GM21526 (cell line): ENCODE measurements around the gene RSRC1.
"Not testable (repeated sequence)": the region's sequence is repeated elsewhere in the genome, so short reads cannot be mapped to it uniquely, and the experiment has no call there.

Experiments used
- ATAC-seq: cut with Tn5 transposase; IDR thresholded peaks from one replicate; pipeline ENCODE4 v1.9.1; 2021; ENCODE audit warnings: moderate library complexity; ENCODE audit not compliant: unreplicated experiment, low FRiP score

RSRC1 gene

DNA sequence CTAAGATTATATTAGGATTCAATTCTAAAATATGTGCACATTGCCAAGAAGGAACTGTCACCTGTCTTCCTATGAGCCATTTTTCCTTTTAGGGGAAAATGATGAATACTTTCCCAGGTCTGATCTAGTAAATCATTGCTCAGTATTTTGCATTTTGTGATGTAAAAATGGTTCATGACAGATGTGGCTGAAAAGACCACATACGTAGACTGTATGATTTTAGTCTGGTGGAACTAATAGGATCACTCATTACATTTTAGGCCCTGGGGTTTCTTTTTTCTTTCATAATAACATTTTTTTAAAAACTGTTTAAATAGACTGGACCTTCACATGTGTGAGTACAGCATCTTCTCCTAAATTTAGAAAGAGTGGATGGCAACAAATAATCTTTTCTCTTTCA, 259.4 kb downstream of the RSRC1 start:
- no peak for ATAC-seq

DNA sequence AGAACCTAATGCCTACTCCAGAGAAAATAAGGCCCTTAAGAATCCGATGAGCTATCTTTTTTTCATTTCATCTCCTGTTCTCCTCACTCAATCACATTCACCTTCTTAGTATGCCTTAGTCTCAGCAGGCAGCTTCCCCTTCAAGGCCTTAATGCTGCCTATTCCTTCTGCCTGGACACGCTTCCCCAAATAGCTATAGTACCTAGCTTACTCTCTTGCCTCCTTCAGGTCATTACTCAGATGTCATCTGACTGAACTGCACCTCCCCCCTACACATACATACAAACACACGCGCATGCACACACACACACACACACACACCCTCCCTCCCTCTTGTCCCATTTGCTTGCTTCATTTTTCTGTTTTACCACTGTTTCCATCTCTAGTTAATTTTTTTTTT, 269.6 kb downstream of the RSRC1 start:
- no peak for ATAC-seq

DNA sequence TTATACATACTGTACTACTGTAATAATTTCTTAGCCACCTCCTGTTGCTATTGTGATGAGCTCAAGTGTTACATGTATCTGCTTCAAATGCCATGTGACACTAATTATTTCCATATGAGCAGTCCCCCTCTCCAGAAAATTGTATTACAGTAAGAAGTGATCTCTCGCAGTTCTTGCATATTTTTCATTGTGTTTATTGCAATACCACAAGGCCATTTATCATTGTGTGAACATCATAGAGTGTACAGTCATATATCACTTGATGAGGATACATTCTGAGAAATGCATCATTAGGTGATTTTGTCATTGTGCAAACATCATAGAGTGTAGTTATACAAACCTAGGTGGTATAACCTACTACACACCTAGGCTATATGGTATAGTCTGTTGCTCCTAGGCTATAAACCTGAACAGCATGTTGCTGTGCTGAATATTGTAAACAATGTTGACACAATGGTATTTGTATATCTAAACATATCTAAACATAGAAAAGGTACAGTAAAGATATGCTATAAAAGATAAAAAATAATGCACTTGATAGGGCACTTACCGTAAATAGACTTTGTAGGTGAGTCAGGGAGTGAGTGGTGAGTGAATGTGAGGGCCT, 271.5 kb downstream of the RSRC1 start:
- no peak for ATAC-seq

DNA sequence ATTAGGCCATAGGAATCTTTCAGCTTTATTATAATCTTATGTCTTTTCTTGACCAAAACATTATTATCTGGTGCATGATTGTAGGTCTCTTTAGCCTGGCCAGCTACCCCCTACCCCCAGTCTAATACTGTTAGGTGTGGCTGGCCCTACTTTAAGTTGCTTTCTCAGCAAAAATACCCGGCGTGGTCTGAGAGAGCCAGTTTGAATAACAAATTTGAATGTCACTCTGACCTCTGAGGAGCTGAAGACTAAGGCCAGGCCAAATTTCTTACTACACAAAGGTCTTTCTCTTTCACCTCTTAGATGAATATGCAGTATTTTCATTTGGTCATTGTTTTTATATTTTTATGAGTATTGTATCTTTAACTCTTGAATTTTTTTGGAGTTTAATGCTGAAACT, 272.6 kb downstream of the RSRC1 start:
- ATAC-seq, result no peak

DNA sequence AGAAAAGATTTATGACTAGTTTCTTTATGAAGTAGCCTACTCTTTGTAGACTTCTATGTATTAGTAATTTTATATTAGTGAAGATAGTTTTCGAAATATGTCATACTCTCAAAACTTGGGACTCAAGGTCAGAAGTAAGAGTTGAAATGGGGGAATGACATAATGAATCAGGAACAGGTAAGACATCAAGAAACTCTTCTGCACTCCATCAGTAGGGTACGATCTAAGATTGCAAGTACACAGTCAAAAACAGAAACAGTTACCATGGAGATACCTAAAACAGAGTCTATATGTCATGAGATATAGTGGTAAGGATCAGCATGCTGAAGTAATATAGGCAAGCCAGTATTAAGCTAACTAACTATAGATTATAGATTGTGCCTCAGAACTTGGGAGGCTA, 274.1 kb downstream of the RSRC1 start:
- ATAC-seq, result peak; percentile 81

DNA sequence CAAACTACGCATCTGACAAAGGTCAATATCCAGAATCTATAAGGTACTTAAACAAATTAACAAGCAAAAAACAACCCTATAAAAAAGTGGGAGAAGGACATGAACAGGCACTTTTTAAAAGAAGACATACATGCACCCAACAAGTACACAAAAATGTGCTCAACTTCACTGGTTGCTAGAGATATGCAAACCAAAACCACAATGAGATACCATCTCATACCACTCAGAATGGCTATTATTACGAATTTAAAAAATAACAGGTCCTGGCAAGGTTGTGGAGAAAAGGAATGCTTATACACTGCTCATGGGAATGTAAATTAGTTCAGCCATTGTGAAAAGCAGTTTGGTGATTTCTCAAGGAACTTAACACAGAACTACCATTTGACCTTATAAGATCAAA, 285.5 kb downstream of the RSRC1 start:
- ATAC-seq, result no peak

DNA sequence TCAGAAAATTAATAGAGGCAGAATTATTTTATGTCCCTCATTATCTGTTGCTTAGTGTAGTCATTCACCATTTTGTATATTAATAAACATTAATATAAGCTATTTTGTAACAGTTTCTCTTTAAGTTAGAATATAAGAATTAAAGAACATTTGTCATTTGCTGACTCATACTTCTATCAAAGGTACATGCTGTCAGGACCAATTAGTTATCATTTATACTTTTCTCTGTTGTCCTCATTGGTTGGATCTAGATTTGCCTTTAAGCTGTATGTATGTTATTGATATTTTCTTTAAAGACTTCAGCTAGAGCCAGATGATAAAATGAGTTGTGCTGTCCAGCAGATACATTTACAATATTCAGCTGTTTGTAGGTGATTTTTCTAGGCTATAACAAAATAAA, 292.7 kb downstream of the RSRC1 start:
- no peak for ATAC-seq

DNA sequence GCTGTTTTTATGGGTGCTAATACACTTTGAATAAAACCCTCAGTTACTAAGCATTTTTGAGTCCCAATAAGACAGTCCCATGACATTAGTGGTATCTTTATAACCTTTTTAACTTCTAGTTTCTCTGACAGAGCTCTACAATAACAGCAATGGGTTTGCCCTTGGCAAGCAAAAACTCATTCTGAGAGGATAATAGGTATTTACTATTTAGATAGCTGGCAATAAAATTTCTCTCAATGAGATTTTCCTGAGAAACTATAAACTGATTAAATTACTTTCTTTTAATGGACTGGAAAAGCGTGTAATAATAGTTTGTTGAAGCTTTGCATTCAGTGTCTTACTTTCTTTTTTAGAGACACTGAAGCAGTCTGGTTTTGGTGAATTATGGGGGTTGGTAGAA, 293.1 kb downstream of the RSRC1 start:
- ATAC-seq, result no peak

DNA sequence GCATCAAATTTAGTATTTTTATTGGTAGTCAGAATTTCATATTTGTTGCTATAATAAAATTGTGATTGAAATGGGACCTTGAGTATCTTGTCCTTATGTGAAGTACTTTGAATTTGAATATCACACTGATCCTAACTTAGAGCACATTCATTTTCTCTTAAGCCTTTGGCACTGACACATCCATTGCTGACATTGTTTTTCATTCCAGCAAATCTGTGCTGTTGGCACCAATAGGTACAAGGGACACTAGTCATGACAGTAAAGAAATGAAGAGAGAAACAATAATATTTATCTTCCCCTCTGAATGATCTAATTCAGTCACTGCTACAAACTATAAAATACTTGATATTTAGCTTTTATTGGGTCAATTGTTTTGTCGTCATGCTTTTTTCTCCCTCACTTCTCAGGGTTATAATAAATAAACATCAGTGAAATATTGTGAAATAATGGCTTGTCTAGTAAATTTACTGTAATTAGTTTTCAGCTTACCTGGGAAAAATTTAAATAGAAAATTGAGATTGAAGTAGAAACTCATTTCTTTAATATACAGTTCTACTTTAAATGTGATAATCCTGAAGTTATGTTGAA, 294.3 kb downstream of the RSRC1 start:
- ATAC-seq, result no peak

DNA sequence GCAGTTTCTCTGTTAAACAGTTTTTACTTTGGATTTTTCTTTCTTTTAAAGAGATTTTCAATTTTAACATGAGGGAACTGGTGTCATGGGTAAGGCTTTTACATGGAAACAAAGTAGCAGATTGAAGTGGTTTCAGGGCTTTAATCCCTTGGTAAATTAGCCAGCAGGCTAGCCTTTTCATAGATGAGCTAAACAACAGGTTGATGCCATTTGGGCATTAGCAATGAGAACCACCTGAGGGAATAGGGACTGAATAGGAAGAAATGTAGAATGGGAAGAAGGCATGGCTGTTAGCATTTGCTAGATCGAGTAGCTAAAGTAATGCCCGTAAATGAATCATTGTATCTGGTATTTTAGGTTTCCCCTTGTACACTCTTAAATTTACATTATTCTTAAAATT, 295.6 kb downstream of the RSRC1 start:
- no peak for ATAC-seq

DNA sequence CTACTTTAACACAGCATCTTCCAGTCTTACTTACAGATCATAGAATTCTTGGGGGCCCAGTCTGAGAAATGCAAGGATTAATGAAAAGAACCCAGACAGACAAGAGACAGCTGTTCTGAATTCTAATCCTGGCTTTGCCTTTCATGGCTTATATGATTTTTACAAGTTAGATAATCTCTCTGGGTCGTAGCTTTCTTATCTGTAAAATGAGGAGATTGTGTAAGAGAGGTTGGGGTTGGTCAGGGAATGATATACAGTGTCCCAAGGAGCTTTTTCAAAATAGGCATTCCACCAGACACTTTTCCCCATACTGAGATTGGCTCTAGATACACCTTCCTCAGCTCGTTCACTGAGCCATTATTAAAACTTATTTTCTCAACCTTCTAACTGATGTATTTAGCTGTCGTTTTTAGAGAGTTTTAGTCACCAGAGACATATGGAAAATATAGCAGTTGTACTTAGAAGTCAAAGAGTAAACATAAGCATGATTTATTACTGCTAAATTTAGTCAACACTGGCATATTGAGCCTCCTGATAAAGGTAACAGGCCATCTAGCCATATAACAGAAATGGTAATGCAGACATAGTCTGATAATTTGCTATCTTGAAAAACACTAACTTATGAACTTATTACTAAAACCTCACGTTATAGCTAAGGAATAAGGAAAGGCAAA, 298.1 kb downstream of the RSRC1 start:
- ATAC-seq, result no peak

DNA sequence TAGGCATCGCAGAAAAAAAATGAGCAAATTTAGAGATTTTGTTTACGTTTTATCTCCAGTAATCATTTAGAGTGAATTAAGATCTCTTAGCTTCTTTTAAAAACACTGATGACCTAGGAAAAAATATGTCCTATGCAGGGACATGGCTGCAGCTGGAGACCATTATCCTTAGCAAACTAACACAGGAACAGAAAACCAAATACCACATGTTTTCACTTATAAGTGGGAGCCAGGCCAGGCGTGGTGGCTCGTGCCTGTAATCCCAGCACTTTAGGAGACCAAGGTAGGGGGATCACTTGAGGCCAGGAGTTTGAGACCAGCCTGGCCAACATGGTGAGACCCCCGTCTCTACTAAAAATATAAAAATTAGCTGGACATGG, 298.6 kb downstream of the RSRC1 start:
- not testable (repeated sequence) for ATAC-seq

DNA sequence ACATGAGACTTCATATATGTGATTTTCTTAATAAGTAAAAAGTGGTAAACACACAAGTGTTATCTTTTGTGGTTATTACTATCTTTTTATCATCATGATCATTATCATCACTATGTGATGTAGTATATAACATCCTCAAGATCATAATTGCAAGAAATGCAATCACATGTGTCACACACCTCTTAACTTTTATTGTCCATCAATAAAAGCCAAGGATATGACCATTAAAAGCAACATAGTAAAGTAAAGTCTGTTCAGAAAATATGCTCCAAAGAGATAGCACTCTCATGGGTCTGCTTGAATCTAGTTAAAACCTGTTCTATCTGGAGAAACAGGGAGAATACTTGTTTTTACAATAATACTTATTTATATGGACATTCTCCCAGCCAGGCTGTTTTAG, 308.1 kb downstream of the RSRC1 start:
- ATAC-seq, result no peak

DNA sequence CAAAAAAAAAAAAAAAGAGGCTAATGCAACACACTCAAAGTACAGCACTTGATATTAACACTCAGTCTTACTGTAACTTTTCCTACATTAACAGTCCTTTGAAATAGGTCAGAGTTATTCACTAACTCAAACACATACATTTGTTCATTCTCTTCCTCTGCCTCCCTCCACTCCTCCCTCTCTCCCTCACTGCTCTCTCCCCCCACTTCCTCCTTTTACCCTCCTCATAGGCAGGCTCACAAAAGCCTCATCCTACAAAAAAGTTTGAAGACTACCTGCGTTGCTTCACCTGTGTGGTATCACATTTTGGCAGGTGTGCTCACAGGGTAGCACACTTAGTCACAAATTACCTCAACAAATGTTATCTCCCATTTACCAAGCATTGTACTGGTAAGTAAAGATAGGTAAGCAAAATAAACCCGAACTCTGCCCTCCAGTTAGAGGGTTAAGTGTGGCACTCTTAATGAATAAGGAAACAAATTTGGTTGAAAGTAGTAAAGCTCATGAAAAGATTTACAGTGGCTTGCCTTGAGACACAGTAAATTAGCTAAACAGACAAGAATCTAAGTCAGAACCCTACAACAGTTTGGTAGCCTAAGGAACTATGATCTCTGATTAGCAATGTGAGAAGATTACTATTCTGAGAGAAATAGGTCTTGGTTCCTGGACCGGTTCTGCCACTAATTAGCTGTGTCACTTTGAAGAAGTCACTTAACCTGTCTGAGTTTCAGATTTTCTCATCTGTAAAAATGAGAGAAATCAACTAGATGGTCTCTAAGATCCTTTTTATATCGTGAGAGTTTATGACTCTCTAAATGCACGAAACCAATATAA, 310.1 kb downstream of the RSRC1 start:
- ATAC-seq, result no peak

DNA sequence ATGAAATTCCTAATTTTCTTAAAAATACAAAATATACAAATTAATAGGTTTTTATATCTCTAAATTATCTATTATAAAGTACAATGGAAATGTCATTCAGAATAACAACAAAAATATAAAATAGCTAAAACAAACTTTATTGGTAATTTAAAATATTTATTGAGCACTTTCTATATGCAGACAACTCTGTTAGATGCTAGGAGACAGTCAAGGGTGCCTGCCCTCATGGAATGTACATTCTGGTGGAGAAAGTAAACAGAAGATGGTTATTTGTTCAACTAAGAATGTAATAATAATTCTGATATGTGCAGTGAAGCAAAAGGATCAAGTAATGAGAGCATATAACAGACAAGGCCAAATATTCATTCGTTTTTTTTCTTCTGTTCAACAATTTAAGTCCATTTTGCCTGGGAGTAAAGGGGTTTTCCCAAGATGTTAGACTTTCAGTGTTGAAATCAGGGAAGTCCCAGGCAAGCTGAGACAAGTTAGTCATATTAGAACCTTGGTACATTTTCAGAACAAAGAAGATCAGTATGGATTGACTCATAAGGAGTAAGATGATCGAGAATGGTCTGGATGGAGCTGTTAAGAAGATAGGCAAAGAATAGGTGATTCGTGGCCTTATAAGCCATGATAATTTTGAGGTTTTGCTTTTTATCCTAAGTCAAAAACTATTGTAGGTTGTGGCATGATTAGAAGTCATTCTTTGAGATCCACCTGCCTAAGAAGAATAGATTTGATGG, 310.9 kb downstream of the RSRC1 start:
- peak; percentile 81 for ATAC-seq

DNA sequence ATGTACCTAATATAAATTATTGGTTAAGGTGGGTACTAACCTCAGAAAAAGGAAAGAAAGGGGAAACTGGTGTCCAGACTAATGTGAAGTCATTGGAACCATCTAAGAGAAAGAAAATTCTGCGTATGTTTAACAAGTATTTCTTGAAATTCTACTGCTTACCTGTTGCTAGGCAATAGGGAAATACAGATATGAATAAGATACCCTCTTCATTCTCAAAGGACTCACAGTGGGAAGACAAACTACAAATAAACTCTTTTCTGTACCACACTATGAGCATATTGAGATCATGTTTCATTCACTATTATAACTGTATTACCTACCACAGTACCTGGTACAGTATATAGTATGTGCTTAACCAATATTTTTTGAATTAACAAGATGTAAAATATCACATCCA, 320.6 kb downstream of the RSRC1 start:
- no peak for ATAC-seq

DNA sequence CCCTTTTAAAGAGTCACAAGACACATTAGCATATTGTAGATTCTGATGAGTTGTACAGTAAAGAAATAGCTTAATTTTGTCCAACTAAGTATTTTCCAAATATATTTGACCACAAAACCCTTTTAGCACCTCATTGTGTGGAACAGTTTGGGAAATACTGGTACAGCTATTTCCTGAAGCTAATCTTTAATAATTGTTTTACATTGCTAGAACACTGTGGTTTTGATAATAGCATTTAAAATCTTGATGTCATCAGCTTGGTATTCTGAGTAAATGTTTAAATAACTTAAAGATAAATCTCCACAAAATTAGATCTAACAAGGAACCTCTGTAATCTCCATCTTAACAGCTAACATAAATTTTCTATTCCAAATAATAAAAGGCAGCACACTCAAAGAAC, 321.1 kb downstream of the RSRC1 start:
- ATAC-seq, result no peak

DNA sequence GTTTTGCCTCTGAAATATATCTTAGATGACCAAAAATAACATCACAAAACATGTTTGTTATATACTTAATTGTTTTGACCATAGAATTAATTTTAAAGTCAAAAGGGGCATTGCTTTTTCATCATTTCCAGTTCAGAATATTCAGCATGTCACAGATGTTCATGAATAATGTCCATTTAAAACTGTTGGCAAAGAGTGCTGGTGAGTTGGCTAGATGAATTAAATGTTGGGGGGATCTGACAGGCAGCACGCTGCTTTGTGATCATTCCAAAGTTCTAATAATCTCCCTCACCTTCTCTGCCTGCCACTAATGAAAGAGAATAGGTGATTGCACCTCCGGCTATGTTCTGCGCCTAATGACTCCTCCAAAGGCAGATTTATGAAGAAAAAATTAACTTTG, 321.9 kb downstream of the RSRC1 start:
- ATAC-seq, result no peak

DNA sequence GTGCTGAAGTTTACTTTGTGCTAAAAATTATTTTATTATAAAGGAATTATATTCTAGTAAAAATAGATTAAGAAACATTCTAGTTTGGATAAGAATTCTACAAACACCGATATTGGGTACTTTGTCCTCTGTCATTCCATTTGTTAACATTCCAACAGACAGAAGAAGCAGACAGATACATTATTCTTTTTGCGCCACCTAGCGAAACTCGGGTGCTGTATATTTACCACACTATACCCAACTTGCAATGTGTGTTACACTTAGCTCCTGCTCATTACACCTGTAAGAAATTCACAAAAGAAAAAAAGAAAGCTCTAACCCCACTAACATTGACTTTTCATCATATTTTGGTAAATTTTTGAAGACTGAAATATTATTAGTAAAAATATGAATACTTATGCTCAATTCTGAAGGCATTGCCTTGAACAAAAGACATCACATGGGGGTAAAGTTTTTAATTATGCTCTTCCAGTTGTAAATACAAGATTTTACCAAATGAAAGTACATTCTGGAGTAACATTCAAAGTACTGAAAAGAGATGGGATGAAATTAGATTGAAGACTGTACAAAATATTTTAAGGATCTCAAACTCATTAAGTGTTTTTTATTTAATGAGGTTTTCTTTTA, 324.6 kb downstream of the RSRC1 start:
- peak; percentile 98 for ATAC-seq

DNA sequence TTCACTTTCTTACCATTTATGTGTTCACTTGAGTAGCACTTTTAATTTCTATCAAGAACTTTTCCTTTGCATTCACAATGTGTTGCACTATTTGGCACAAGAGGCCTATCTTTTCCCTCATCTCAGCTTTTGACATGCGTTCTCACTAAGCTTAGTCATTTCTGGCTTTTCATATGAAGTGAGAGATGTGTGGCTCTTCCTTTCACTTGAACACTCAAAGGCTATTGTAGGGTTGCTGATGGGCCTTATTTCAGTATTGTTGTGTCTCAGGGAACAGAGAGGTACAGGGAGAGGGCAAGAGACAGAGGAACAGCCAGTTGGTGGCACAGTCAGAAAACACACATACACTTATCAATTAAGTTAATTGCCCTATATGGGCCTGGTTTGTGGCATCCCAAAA, 333.7 kb downstream of the RSRC1 start:
- peak; percentile 94 for ATAC-seq
